Measurements from ENCODE around the gene MAP3K14. TPM values are rescaled to one million over a fixed set of nuclear protein-coding genes. Genes with fewer than 3 reads are reported as not detected.

Gene MAP3K14
- total RNA-seq, 1 experiment from 2014 or later = 16.4 TPM

- CTCF ChIA-PET = no interaction called here
- BruUV-seq (replicated peaks) = no TSS peak
- H4K20me1 ChIP-seq (ENCODE audit: insufficient read depth) = peaks cover 6% of the 10 kb centered on the region; the same call in 1 of the 2 replicates
- H3K9me3 ChIP-seq (ENCODE audit: control insufficient read depth in 1 of 2, insufficient read depth in 1 of 2, low read depth in 1 of 2, low read length in 2 of 2) = no peaks in the 10 kb centered on the region
- H3K27ac ChIP-seq (ENCODE audit: low read depth, low read length) = no peak overlapping the region
- no peaks in the 10 kb centered on the region for H3K9me2 ChIP-seq (ENCODE audit: insufficient read depth)
- intact Hi-C loops (cut with micrococcal nuclease) = no loop called here
- H3K36me3 ChIP-seq (ENCODE audit: control insufficient read depth in 1 of 2, insufficient read depth in 2 of 2, low read length in 2 of 2) = peaks cover 0 to 3% of the 10 kb centered on the region in 2 experiments; a peak in 1 of 4 replicates
- H3K4me2 ChIP-seq (ENCODE audit: low read length) = no peak overlapping the region
- peaks cover 28 to 73% of the 10 kb centered on the region in 2 experiments for H3K4me1 ChIP-seq (ENCODE audit: control insufficient read depth in 1 of 2, insufficient read depth in 2 of 2, low read length in 2 of 2)
- H3K9ac ChIP-seq (ENCODE audit: low read length) = no peak overlapping the region
- POLR2A ChIA-PET = interaction anchor here (1.6 kb wide), 1 partner anchor 151 kb away, joined by 3 read pairs; the partner anchor contains the start of gene HEXIM1
- no peaks in the 10 kb centered on the region for H3K27me3 ChIP-seq (ENCODE audit: insufficient read depth, low read length)
- no peak overlapping the region for H2AFZ ChIP-seq (ENCODE audit: low read depth, low read length, poor library complexity, severe bottlenecking)
- no peak for ATAC-seq
- no peak overlapping the region for H3K4me3 ChIP-seq (replicated peaks in 1 of 2; ENCODE audit: low read depth in 1 of 2, low read length in 2 of 2)
- H3K79me2 ChIP-seq (ENCODE audit: insufficient read depth, low read length) = peaks cover 99% of the 10 kb centered on the region
- no peak for DNase-seq (ENCODE audit: low read depth, low spot score)
- TF ChIP-seq SIN3A (IDR thresholded peaks at IDR 0.05; ENCODE audit: low read depth) (no peak), RAD21 (IDR thresholded peaks at IDR 0.05; ENCODE audit: low read depth) (no peak), EGR1 (IDR thresholded peaks at IDR 0.05; ENCODE audit: low read depth) (no peak), CBX3 (IDR thresholded peaks at IDR 0.05; ENCODE audit: low read depth) (no peak), ZFX (IDR thresholded peaks at IDR 0.05) (no peak), ZBTB33 (IDR thresholded peaks at IDR 0.05; ENCODE audit: extremely low read depth, insufficient replicate concordance, low read length) (no peak), EZH2 (IDR thresholded peaks at IDR 0.05) (no peak), POLR2A (IDR thresholded peaks at IDR 0.05; ENCODE audit: borderline replicate concordance, extremely low read depth, insufficient read depth, insufficient read length) (no peak), SRF (IDR thresholded peaks at IDR 0.05; ENCODE audit: low read depth) (no peak), POLR2AphosphoS5 (IDR thresholded peaks at IDR 0.05; ENCODE audit: low read depth, low read length) (no peak), ATF3 (IDR thresholded peaks at IDR 0.05) (no peak), REST (IDR thresholded peaks at IDR 0.05; ENCODE audit: low read depth) (no peak), CEBPB (IDR thresholded peaks at IDR 0.05; ENCODE audit: low read depth) (no peak), EZH2phosphoT487 (IDR thresholded peaks at IDR 0.05; ENCODE audit: borderline replicate concordance) (no peak), TCF7L2 (IDR thresholded peaks at IDR 0.05; ENCODE audit: borderline replicate concordance, extremely low read depth, insufficient read depth, insufficient read length) (no peak), YY1 (IDR thresholded peaks at IDR 0.05; ENCODE audit: extremely low read depth, insufficient replicate concordance, low read depth, low read length) (no peak), CTCF (IDR thresholded peaks at IDR 0.05 in 2 of 3, conservative IDR thresholded peaks at IDR 0.05 in 1 of 3; ENCODE audit: borderline replicate concordance in 1 of 3, insufficient read depth in 1 of 3, low read depth in 2 of 3, low read length in 2 of 3) (no peak), ELF1 (IDR thresholded peaks at IDR 0.05; ENCODE audit: borderline replicate concordance, low read depth) (no peak)
- RAD21 ChIA-PET (ENCODE audit: low non-redundant PET in 1 of 2, low total read pairs in 2 of 2, uncharacterized antibody in 2 of 2, unreplicated experiment in 2 of 2) = no interaction called here
Observed at GRCh38 chr17:45299361-45299760, 17.5 kb downstream of the MAP3K14 start.

Measured in HCT116 (cell line).